ENCODE data around the gene PRPF38A. TPM values are rescaled to one million over a fixed set of nuclear protein-coding genes. Genes with fewer than 3 reads are reported as not detected.

PRPF38A gene
- total and polyA plus RNA-seq, 4 donors: 5.9 to 10.3 (median 8.6) TPM

DNA sequence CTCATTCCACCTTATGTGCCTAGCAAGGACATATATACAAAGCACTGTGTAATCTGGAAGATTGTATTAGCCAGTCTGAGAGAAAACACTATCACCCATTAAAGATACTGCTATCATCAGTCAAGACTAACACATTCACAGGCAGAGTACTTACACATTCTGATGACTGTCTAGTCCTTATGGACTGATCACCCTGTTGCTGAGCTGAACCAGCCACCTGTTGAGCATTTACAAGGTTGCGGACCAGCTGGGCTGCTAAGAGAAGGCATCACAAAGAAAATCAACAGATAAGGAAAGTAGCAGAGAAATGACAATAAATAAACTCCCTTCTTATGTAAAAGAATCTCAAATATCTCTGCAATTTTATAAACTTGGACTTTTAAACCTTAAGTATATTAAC lies 30.8 kb downstream of the PRPF38A start:
- no peak for TF ChIP-seq FOXA1 (IDR thresholded peaks at IDR 0.05)
- no peak for TF ChIP-seq FOXA2 (IDR thresholded peaks at IDR 0.05)
- TF ChIP-seq JUND (IDR thresholded peaks at IDR 0.05): no peak
- TF ChIP-seq, protein P1, sequence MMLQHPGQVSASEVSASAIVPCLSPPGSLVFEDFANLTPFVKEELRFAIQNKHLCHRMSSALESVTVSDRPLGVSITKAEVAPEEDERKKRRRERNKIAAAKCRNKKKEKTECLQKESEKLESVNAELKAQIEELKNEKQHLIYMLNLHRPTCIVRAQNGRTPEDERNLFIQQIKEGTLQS (IDR thresholded peaks at IDR 0.05): no peak
- no peak for TF ChIP-seq YY1 (IDR thresholded peaks at IDR 0.05)
- no peak for TF ChIP-seq GABPA (IDR thresholded peaks at IDR 0.05 in 1 of 2, conservative IDR thresholded peaks at IDR 0.05 in 1 of 2)
- no peak for TF ChIP-seq SP1 (IDR thresholded peaks at IDR 0.05)
- TF ChIP-seq, protein P2, sequence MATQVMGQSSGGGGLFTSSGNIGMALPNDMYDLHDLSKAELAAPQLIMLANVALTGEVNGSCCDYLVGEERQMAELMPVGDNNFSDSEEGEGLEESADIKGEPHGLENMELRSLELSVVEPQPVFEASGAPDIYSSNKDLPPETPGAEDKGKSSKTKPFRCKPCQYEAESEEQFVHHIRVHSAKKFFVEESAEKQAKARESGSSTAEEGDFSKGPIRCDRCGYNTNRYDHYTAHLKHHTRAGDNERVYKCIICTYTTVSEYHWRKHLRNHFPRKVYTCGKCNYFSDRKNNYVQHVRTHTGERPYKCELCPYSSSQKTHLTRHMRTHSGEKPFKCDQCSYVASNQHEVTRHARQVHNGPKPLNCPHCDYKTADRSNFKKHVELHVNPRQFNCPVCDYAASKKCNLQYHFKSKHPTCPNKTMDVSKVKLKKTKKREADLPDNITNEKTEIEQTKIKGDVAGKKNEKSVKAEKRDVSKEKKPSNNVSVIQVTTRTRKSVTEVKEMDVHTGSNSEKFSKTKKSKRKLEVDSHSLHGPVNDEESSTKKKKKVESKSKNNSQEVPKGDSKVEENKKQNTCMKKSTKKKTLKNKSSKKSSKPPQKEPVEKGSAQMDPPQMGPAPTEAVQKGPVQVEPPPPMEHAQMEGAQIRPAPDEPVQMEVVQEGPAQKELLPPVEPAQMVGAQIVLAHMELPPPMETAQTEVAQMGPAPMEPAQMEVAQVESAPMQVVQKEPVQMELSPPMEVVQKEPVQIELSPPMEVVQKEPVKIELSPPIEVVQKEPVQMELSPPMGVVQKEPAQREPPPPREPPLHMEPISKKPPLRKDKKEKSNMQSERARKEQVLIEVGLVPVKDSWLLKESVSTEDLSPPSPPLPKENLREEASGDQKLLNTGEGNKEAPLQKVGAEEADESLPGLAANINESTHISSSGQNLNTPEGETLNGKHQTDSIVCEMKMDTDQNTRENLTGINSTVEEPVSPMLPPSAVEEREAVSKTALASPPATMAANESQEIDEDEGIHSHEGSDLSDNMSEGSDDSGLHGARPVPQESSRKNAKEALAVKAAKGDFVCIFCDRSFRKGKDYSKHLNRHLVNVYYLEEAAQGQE (IDR thresholded peaks at IDR 0.05): no peak
- no peak for TF ChIP-seq RAD21 (IDR thresholded peaks at IDR 0.05)
- TF ChIP-seq, protein P3, sequence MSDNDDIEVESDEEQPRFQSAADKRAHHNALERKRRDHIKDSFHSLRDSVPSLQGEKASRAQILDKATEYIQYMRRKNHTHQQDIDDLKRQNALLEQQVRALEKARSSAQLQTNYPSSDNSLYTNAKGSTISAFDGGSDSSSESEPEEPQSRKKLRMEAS (IDR thresholded peaks at IDR 0.05): no peak
- no peak for TF ChIP-seq EGR1 (IDR thresholded peaks at IDR 0.05; ENCODE audit: low read depth in 2 of 2)
- no peak for TF ChIP-seq HNF4A (conservative IDR thresholded peaks at IDR 0.05)
- TF ChIP-seq TAF1 (conservative IDR thresholded peaks at IDR 0.05): no peak
- TF ChIP-seq, protein P4, sequence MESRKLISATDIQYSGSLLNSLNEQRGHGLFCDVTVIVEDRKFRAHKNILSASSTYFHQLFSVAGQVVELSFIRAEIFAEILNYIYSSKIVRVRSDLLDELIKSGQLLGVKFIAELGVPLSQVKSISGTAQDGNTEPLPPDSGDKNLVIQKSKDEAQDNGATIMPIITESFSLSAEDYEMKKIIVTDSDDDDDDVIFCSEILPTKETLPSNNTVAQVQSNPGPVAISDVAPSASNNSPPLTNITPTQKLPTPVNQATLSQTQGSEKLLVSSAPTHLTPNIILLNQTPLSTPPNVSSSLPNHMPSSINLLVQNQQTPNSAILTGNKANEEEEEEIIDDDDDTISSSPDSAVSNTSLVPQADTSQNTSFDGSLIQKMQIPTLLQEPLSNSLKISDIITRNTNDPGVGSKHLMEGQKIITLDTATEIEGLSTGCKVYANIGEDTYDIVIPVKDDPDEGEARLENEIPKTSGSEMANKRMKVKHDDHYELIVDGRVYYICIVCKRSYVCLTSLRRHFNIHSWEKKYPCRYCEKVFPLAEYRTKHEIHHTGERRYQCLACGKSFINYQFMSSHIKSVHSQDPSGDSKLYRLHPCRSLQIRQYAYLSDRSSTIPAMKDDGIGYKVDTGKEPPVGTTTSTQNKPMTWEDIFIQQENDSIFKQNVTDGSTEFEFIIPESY (IDR thresholded peaks at IDR 0.05): no peak
- TF ChIP-seq NR2F2 (IDR thresholded peaks at IDR 0.05): no peak
- TF ChIP-seq HNF4G (IDR thresholded peaks at IDR 0.05): no peak
- TF ChIP-seq RXRA (IDR thresholded peaks at IDR 0.05): no peak
- TF ChIP-seq, protein P5, sequence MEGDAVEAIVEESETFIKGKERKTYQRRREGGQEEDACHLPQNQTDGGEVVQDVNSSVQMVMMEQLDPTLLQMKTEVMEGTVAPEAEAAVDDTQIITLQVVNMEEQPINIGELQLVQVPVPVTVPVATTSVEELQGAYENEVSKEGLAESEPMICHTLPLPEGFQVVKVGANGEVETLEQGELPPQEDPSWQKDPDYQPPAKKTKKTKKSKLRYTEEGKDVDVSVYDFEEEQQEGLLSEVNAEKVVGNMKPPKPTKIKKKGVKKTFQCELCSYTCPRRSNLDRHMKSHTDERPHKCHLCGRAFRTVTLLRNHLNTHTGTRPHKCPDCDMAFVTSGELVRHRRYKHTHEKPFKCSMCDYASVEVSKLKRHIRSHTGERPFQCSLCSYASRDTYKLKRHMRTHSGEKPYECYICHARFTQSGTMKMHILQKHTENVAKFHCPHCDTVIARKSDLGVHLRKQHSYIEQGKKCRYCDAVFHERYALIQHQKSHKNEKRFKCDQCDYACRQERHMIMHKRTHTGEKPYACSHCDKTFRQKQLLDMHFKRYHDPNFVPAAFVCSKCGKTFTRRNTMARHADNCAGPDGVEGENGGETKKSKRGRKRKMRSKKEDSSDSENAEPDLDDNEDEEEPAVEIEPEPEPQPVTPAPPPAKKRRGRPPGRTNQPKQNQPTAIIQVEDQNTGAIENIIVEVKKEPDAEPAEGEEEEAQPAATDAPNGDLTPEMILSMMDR (IDR thresholded peaks at IDR 0.05; ENCODE audit: low read depth, low read length, missing input control): no peak
- no peak overlapping the region for H3K4me3 ChIP-seq (ENCODE audit: low read depth in 1 of 3, low read length in 3 of 3)
- DNase-seq (ENCODE audit: low spot score): no peak
- WGBS: 97% methylated on average over 1 of the region's 1 CpG
- H3K9me3 ChIP-seq (ENCODE audit: control insufficient read depth in 4 of 4, low read length in 3 of 4): no peaks in the 10 kb centered on the region
- no peaks in the 10 kb centered on the region for H3K27me3 ChIP-seq (ENCODE audit: control insufficient read depth in 4 of 4, insufficient read depth in 4 of 4, low read length in 3 of 4)
- H3K9ac ChIP-seq (ENCODE audit: low read depth in 1 of 2, low read length in 2 of 2): no peak overlapping the region
- peaks cover 7 to 52% (median 37%) of the 10 kb centered on the region in 4 donors for H3K36me3 ChIP-seq (ENCODE audit: control insufficient read depth in 4 of 4, insufficient read depth in 3 of 4, low read depth in 1 of 4, low read length in 3 of 4)
- no peaks in the 10 kb centered on the region for H3K4me1 ChIP-seq (ENCODE audit: control insufficient read depth in 4 of 4, insufficient read depth in 4 of 4, low read length in 3 of 4)
- H3K27ac ChIP-seq (ENCODE audit: low read depth in 1 of 2, low read length in 2 of 2): no peak overlapping the region
